Prostate gland (tissue), 2 donors: Measurements from ENCODE around the gene TWF2. TPM values are rescaled to one million over a fixed set of nuclear protein-coding genes. Genes with fewer than 3 reads are reported as not detected.

Source experiments
- DNase-seq: peaks from one replicate; pipeline ENCODE4 v3.0.0-alpha.2; 2019; ENCODE audit warnings: low spot score
- H3K27ac ChIP-seq, 2 donors: fragments of 200-600 bp; sonication (generic); 2 replicates each; pipeline ENCODE4 v1.5.1; 2017 to 2019
- H3K27me3 ChIP-seq: fragments of 200-600 bp; sonication (generic); replicated peaks from 2 replicates; pipeline ENCODE4 v1.5.1; 2019; ENCODE audit not compliant: insufficient read depth
- H3K36me3 ChIP-seq, 2 donors: fragments of 200-600 bp; sonication (generic); 1 replicate in 1 of 2; 2 replicates in 1 of 2; pipeline versions ENCODE4 v1.5.1 to v1.8.1; 2017 to 2019
- H3K4me1 ChIP-seq: fragments of 200-600 bp; sonication (generic); replicated peaks from 2 replicates; pipeline ENCODE4 v1.5.1; 2019
- H3K4me3 ChIP-seq, 2 donors: fragments of 200-600 bp; sonication (generic); 2 replicates each; pipeline ENCODE4 v1.5.1; 2017 to 2019
- H3K9me3 ChIP-seq: fragments of 200-600 bp; sonication (generic); 2 replicates; pipeline ENCODE4 v1.5.1; 2017
- POLR2A ChIP-seq: fragments of 450-650 bp; IDR thresholded peaks from one replicate; pipeline ENCODE4 v1.6.1; 2016; ENCODE audit warnings: antibody characterized with exemption, mild to moderate bottlenecking
- POLR2AphosphoS5 ChIP-seq: sonication (generic); formaldehyde crosslinking; IDR thresholded peaks from one replicate; pipeline ENCODE4 v1.6.1; 2017; ENCODE audit warnings: antibody characterized with exemption
- WGBS: methylation state at CpG from one replicate; pipeline ENCODE4 v1.1.5; 2018; 5-methylcytosine and 5-hydroxymethylcytosine counted together
- intact Hi-C: fragments of 100-400 bp; cut with DNase I; formaldehyde crosslinking; loops from one replicate; pipeline ENCODE4 v1.14.2; 2022
- total RNA-seq, 2 donors: library from RNA; depleted of rRNA; stranded (reverse); fragments of >200 nt; gene quantifications; one replicate each; pipeline ENCODE4 v1.1.0, GENCODE V29; 2016
- TF ChIP-seq, protein P1 (sequence below), 4 experiments: fragments of 200-600 bp in 2 of 4; fragments of 450-650 bp in 2 of 4; sonication (generic) in 2 of 4; IDR thresholded peaks; 1 replicate in 3 of 4; 2 replicates in 1 of 4; pipeline ENCODE4 v1.5.1; 2016 to 2019; ENCODE audit warnings: antibody characterized with exemption in 4 of 4, mild to moderate bottlenecking in 2 of 4, moderate library complexity in 2 of 4

Gene TWF2
- total RNA-seq, 2 donors from 2014 or later, result 60.9 to 65.5 TPM

DNA sequence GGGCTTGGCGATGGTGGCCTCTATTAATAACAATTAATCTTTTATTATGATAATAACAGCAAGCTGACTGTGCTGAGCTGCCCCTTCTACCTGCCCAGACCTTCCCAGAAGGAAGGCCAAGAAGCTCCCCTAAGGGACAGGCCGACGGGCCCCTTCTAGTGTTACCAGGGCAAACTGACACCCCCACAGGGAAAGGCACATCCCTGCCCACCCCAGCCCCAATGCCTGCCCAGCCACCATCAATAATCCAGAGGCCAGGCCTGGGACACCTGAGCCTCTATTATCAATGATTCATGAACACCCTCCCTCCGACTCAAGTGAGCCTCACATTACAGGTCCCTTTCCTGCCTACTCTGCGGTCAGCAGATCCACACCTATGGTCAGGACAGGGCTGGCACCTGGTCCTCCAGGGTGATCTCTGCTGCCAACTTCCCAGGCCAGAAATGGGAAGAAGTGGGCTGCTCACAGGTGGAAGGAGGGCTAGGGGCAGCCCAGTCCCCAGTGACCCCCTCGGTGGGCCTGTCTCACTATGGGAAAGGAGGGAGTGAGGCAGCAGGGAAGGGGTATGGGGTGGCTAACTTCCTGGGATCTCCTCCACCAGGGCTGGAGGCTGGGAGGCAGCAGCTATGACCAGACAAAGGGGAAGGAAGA is 1.8 kb downstream of the TWF2 start:
- intact Hi-C loops, result loop anchor here (5.0 kb wide), 1 partner anchor 50 kb away; the partner anchor contains the start of gene GLYCTK
- Histone ChIP-seq H3K27ac (peak overlapping the region; percentile 83 to 90), H3K9me3 (no peaks in the 10 kb centered on the region), H3K27me3 (no peaks in the 10 kb centered on the region), H3K4me1 (peaks cover 18% of the 10 kb centered on the region), H3K4me3 (peak overlapping the region in 1 of 2 donors; percentile 82), H3K36me3 (no peaks in the 10 kb centered on the region)
- WGBS, result 68% methylated on average over 6 of the region's 6 CpGs
- no peak for TF ChIP-seq POLR2AphosphoS5
- TF ChIP-seq, protein P1, sequence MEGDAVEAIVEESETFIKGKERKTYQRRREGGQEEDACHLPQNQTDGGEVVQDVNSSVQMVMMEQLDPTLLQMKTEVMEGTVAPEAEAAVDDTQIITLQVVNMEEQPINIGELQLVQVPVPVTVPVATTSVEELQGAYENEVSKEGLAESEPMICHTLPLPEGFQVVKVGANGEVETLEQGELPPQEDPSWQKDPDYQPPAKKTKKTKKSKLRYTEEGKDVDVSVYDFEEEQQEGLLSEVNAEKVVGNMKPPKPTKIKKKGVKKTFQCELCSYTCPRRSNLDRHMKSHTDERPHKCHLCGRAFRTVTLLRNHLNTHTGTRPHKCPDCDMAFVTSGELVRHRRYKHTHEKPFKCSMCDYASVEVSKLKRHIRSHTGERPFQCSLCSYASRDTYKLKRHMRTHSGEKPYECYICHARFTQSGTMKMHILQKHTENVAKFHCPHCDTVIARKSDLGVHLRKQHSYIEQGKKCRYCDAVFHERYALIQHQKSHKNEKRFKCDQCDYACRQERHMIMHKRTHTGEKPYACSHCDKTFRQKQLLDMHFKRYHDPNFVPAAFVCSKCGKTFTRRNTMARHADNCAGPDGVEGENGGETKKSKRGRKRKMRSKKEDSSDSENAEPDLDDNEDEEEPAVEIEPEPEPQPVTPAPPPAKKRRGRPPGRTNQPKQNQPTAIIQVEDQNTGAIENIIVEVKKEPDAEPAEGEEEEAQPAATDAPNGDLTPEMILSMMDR (IDR thresholded peaks at IDR 0.05), result no peak
- no peak for TF ChIP-seq POLR2A
- DNase-seq, result no peak

DNA sequence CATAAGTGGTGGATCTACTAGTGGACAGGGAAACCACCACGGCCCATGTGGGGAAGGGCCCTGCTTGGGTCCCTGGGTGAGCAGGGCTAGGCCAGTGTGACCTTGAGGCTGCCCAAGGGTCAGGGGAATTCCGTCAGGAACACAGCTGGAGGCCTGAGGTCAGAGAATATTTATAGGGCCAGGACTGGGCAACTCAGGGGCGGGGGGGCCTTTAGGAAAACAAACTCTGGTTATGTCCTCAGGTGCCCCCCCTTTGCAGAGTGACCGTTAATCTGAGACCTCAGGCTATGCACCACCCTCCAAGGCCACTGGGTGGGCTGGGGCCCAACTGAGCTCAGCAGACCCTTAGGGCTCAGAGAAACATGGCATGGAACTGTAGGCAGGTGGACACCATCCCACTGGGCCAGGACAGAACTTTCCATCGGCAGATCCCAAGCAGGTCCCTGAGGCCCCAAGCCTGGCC is 2.5 kb downstream of the TWF2 start:
- 72% methylated on average over 5 of the region's 5 CpGs for WGBS
- no peak overlapping the region for H3K4me3 ChIP-seq
- no peaks in the 10 kb centered on the region for H3K36me3 ChIP-seq
- intact Hi-C loops, result loop anchor here (5.0 kb wide), 1 partner anchor 51 kb away; the partner anchor contains the start of gene GLYCTK
- no peaks in the 10 kb centered on the region for H3K27me3 ChIP-seq
- no peak for DNase-seq
- no peaks in the 10 kb centered on the region for H3K9me3 ChIP-seq
- H3K4me1 ChIP-seq, result peaks cover 18% of the 10 kb centered on the region
- TF ChIP-seq, protein P1 (IDR thresholded peaks at IDR 0.05), result no peak
- TF ChIP-seq POLR2A (no peak), POLR2AphosphoS5 (no peak)
- H3K27ac ChIP-seq, result peak overlapping the region; percentile 83 to 90

DNA sequence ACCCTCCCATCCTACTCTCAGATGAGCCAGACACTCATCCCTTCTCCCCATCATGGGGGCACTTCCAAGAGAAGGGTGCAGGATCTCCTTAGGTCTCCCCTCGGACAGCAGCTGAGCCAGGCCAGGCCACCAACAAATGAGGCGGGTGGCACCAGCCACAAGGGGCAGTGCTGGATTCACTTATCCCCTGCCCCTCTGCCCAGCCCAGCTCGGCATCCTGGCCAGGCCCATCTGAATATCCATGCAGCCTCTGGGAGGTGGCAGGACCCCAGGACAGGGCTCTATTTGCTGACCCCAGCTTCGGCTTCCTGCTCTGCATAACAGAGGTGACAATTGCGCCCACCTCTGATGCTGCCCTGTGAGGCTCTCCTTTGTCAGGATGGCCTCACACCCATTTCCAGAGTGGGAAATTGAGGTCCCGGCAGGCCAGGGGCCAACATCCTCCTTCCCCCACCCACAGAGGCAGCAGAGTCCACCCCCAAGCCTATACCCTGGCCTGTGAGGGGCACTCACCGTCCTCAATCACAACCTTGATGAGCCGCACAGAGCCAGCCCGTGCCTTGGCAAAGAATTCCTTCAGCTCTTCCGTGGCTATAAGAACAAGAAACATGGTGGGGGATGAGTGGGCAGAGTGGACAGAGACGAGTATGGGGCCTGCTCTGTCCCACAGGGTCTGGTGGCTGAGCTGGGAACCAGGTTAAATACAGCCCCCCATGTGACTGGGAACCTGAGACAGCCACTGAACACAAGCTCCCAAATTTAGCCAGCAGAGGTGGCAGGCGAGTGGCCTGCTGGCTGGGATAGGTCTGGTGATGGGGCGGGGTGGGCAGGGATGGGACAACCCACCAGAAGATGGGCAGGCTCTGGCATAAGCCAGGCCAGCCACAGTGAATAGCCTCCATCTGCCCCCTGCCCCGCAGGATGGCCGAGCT is 4.2 kb downstream of the TWF2 start:
- Histone ChIP-seq H3K27ac (no peak overlapping the region), H3K4me1 (peaks cover 18% of the 10 kb centered on the region), H3K36me3 (peaks cover 8 to 13% of the 10 kb centered on the region in 2 donors), H3K9me3 (no peaks in the 10 kb centered on the region), H3K27me3 (no peaks in the 10 kb centered on the region), H3K4me3 (no peak overlapping the region)
- 85% methylated on average over 15 of the region's 15 CpGs for WGBS
- no peak for DNase-seq
- intact Hi-C loops, result loop anchor here (5.0 kb wide), 1 partner anchor 53 kb away; the partner anchor contains the start of gene GLYCTK
- TF ChIP-seq, protein P1 (IDR thresholded peaks at IDR 0.05), result no peak
- no peak for TF ChIP-seq POLR2AphosphoS5
- TF ChIP-seq POLR2A, result no peak

DNA sequence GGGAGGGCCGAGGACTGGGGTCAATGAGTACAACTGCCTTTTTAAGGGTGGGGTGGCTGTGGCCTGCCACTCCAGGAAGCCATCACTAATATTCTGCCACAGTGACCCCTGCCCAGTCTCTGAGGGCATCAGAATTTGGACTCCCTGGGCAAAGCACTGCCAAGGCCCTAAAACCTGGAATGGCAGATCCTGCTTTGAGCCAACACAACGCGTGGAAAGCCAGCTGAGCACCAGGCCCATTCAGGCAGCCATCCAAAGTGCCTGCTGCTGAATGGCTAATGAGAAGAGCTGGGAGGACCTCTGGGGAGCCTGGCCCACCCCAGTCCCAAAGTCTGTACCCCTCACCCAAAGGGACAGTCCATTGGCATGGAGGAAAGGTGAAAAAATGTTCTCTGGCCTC is 5.0 kb downstream of the TWF2 start:
- Histone ChIP-seq H3K36me3 (peaks cover 14 to 21% of the 10 kb centered on the region in 2 donors), H3K27me3 (no peaks in the 10 kb centered on the region), H3K9me3 (no peaks in the 10 kb centered on the region), H3K4me3 (no peak overlapping the region), H3K4me1 (peaks cover 18% of the 10 kb centered on the region), H3K27ac (no peak overlapping the region)
- WGBS, result 61% methylated on average over 3 of the region's 3 CpGs
- no peak for DNase-seq
- TF ChIP-seq, protein P1 (IDR thresholded peaks at IDR 0.05), result no peak
- TF ChIP-seq POLR2A, result no peak
- no peak for TF ChIP-seq POLR2AphosphoS5
- intact Hi-C loops, result no loop called here
